Neuronal stem cell (in vitro differentiated cells): Measurements from ENCODE around the gene BORCS5.

Experiments
- DNase-seq: peaks from one replicate; pipeline ENCODE4 v3.0.0-alpha.2; 2013; ENCODE audit warnings: low spot score
- H2AFZ ChIP-seq: one replicate; pipeline ENCODE4 v1.6.1; 2013; ENCODE audit warnings: mild to moderate bottlenecking, low read length, inconsistent platforms
- H2AK5ac ChIP-seq: 2 replicates; pipeline ENCODE4 v1.6.1; 2013; ENCODE audit warnings: low read depth, mild to moderate bottlenecking, inconsistent platforms, low read length, moderate library complexity, mixed read lengths
- H2BK120ac ChIP-seq: 2 replicates; pipeline ENCODE4 v1.6.1; 2013; ENCODE audit warnings: low read depth, mild to moderate bottlenecking, inconsistent platforms, low read length, moderate library complexity, mixed read lengths
- H2BK12ac ChIP-seq: one replicate; pipeline ENCODE4 v1.6.1; 2013; ENCODE audit warnings: low read length, inconsistent platforms
- H2BK15ac ChIP-seq: 2 replicates; pipeline ENCODE4 v1.6.1; 2013; ENCODE audit warnings: mild to moderate bottlenecking, low read length, inconsistent platforms, mixed read lengths
- H2BK5ac ChIP-seq: one replicate; pipeline ENCODE4 v1.6.1; 2013; ENCODE audit warnings: inconsistent platforms, mild to moderate bottlenecking, low read length, moderate library complexity
- H3K14ac ChIP-seq: one replicate; pipeline ENCODE4 v1.6.1; 2013; ENCODE audit warnings: low read length, inconsistent platforms
- H3K18ac ChIP-seq: 2 replicates; pipeline ENCODE4 v1.6.1; 2013; ENCODE audit warnings: low read length, inconsistent platforms
- H3K23ac ChIP-seq: 2 replicates; pipeline ENCODE4 v1.6.1; 2013; ENCODE audit warnings: low read depth, mild to moderate bottlenecking, mixed read lengths, low read length, inconsistent platforms; ENCODE audit not compliant: poor library complexity
- H3K27ac ChIP-seq: replicated peaks from 3 replicates; pipeline ENCODE4 v1.5.1; 2013; ENCODE audit warnings: low read length, inconsistent platforms
- H3K27me3 ChIP-seq, 3 experiments: 2 replicates each; pipeline ENCODE4 v1.6.1; 2013; ENCODE audit warnings: low read length in 3 of 3, mild to moderate bottlenecking in 2 of 3, inconsistent platforms in 1 of 3, low read depth in 1 of 3, mixed read lengths in 1 of 3, moderate library complexity in 1 of 3; ENCODE audit not compliant: control insufficient read depth in 3 of 3, insufficient read depth in 3 of 3
- H3K36me3 ChIP-seq, 2 donors: replicated peaks in 1 of 2; 2 replicates each; pipeline ENCODE4 v1.6.1; 2013; ENCODE audit warnings: low read length in 2 of 2; ENCODE audit not compliant: control insufficient read depth in 2 of 2, insufficient read depth in 2 of 2
- H3K4ac ChIP-seq: 2 replicates; pipeline ENCODE4 v1.6.1; 2013; ENCODE audit warnings: inconsistent platforms, mild to moderate bottlenecking, low read length, moderate library complexity
- H3K4me1 ChIP-seq, 2 donors: 1 replicate in 1 of 2; 2 replicates in 1 of 2; pipeline ENCODE4 v1.6.1; 2013; ENCODE audit warnings: low read length in 2 of 2, low read depth in 1 of 2; ENCODE audit not compliant: control insufficient read depth in 2 of 2, insufficient read depth in 1 of 2
- H3K4me2 ChIP-seq: one replicate; pipeline ENCODE4 v1.6.1; 2013; ENCODE audit warnings: mild to moderate bottlenecking, low read length, inconsistent platforms; ENCODE audit not compliant: insufficient read depth, poor library complexity, severe bottlenecking
- H3K4me3 ChIP-seq, 2 donors: 2 replicates each; pipeline ENCODE4 v1.5.1; 2013; ENCODE audit warnings: low read length in 2 of 2, mild to moderate bottlenecking in 2 of 2, inconsistent platforms in 1 of 2, moderate library complexity in 1 of 2
- H3K79me1 ChIP-seq: one replicate; pipeline ENCODE4 v1.6.1; 2013; ENCODE audit warnings: low read depth, mild to moderate bottlenecking, inconsistent platforms, low read length, moderate library complexity
- H3K9ac ChIP-seq: one replicate; pipeline ENCODE4 v1.6.1; 2013; ENCODE audit warnings: mild to moderate bottlenecking, low read depth, low read length, inconsistent platforms; ENCODE audit not compliant: poor library complexity
- H3K9me3 ChIP-seq, 2 donors: replicated peaks in 1 of 2; 2 replicates each; pipeline versions ENCODE3 to v1.6.1; 2013; ENCODE audit warnings: low read length in 2 of 2, mild to moderate bottlenecking in 2 of 2, inconsistent platforms in 1 of 2, low read depth in 1 of 2, mixed read lengths in 1 of 2, moderate library complexity in 1 of 2; ENCODE audit not compliant: control insufficient read depth in 2 of 2, insufficient read depth in 1 of 2
- H4K8ac ChIP-seq: one replicate; pipeline ENCODE4 v1.6.1; 2013; ENCODE audit warnings: low read depth, mild to moderate bottlenecking, inconsistent platforms, low read length, moderate library complexity
- H4K91ac ChIP-seq: one replicate; pipeline ENCODE4 v1.6.1; 2013; ENCODE audit warnings: low read length, low read depth, mild to moderate bottlenecking, inconsistent platforms; ENCODE audit not compliant: poor library complexity
- WGBS, 2 donors: extraction: QIAGEN DNeasy Blood & Tissue Kit; methylation state at CpG; one replicate each; pipeline ENCODE4 v1.1.7; 2013; ENCODE audit warnings: missing lambda C conversion rate in 2 of 2, mixed read lengths in 1 of 2; ENCODE audit not compliant: insufficient read length in 2 of 2, insufficient replicate concordance in 1 of 2; ENCODE audit errors: extremely low coverage in 2 of 2; 5-methylcytosine and 5-hydroxymethylcytosine counted together

Gene BORCS5

GRCh38 chr12:12331244-12331771 is 25.6 kb upstream of the BORCS5 start:
- DNase-seq = no peak
- Histone ChIP-seq H2BK120ac (no peak overlapping the region), H2BK15ac (no peak overlapping the region), H3K9me3 (no peaks in the 10 kb centered on the region), H3K4me1 (peaks cover 0 to 7% of the 10 kb centered on the region in 2 donors), H2AK5ac (no peak overlapping the region), H3K27me3 (no peaks in the 10 kb centered on the region), H3K9ac (no peak overlapping the region), H3K4me3 (no peak overlapping the region), H3K4ac (no peak overlapping the region), H4K8ac (no peak overlapping the region), H3K23ac (no peak overlapping the region), H3K4me2 (no peak overlapping the region), H3K36me3 (no peaks in the 10 kb centered on the region), H3K14ac (no peak overlapping the region), H2BK5ac (no peak overlapping the region), H2AFZ (no peak overlapping the region), H4K91ac (no peak overlapping the region), H3K79me1 (no peaks in the 10 kb centered on the region), H2BK12ac (no peak overlapping the region), H3K27ac (no peak overlapping the region), H3K18ac (no peak overlapping the region)
- no CpG with 5 or more reads among the region's 7 CpGs for WGBS, 2 donors

DNA sequence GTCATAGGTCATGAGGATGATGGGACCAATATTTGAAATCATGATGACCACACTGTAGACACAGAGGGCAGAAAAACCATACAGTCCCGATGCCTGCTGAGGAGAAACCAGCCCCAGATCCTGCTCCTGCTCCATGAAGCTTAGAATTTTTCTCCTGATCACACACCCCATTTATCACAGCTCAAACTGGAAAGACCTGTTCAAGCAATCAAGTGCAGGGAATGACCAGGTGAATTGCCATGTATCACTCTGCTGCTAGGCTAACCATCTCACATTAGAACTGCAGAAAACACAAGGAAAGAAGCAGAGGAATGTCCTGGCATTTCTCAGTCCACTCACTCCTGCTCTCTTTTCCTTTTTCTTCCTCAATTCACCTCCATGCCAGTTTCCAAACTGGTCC is 25.0 kb upstream of the BORCS5 start:
- H2BK15ac ChIP-seq = no peak overlapping the region
- H2BK120ac ChIP-seq = no peak overlapping the region
- H2BK12ac ChIP-seq = no peak overlapping the region
- H2AFZ ChIP-seq = no peak overlapping the region
- H3K4ac ChIP-seq = no peak overlapping the region
- no peak overlapping the region for H3K9ac ChIP-seq
- H3K4me1 ChIP-seq = peaks cover 0 to 7% of the 10 kb centered on the region in 2 donors
- H3K4me2 ChIP-seq = no peak overlapping the region
- H3K14ac ChIP-seq = no peak overlapping the region
- no CpG with 5 or more reads among the region's 1 CpG for WGBS, 2 donors
- DNase-seq = no peak
- no peak overlapping the region for H2AK5ac ChIP-seq
- no peaks in the 10 kb centered on the region for H3K9me3 ChIP-seq
- H3K23ac ChIP-seq = no peak overlapping the region
- no peaks in the 10 kb centered on the region for H3K36me3 ChIP-seq
- H3K27ac ChIP-seq = no peak overlapping the region
- H3K18ac ChIP-seq = no peak overlapping the region
- H4K91ac ChIP-seq = no peak overlapping the region
- no peaks in the 10 kb centered on the region for H3K27me3 ChIP-seq
- no peak overlapping the region for H4K8ac ChIP-seq
- H3K79me1 ChIP-seq = no peaks in the 10 kb centered on the region
- no peak overlapping the region for H3K4me3 ChIP-seq
- no peak overlapping the region for H2BK5ac ChIP-seq

DNA sequence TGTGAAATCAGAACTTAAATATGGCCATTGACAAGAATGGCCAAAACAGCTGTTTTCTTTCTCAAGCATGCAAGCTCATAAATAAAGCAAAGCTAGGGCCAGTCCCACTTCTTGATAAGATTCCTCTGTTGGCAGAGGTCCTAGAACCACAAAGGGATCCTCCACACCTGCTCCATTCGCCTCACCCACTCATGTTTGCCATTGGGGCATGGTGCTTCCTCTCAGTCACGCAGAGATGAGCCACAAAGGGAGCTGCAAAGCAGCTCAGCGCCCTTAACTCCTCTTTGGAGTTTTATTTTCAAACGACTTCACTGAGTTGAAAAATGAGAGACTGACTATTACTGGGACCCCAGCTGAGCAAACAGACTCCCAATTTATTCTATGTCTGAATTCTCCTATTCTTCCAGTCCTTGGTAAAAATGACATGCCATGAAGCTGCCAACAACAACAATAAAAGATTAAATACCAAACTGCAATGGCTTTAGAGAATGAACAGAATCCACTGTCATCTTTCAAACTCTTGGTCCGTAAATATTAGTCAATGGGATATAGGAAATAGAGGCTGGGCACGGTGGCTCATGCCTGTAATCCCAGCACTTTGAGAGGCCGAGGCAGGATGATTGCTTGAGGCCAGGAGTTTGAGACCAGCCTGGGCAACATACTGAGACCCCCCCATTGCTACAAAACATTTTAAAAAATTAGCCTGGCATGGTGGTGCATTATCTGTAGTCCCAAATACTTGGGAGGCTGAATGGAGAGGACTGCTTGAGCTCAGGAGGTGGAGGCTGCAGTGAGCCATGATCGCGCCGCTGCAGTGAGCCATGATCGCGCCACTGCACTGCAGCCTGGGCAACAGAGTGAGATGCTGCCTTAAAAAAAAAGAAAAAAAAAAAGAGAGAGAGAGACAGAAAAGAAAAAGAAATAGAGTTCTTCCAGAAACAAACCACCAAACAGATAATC is 23.2 kb upstream of the BORCS5 start:
- no CpG with 5 or more reads among the region's 12 CpGs for WGBS, 2 donors
- H3K18ac ChIP-seq = no peak overlapping the region
- H3K14ac ChIP-seq = no peak overlapping the region
- H3K36me3 ChIP-seq = no peaks in the 10 kb centered on the region
- no peak overlapping the region for H2BK12ac ChIP-seq
- H3K23ac ChIP-seq = no peak overlapping the region
- no peak overlapping the region for H2AFZ ChIP-seq
- H3K4me1 ChIP-seq = peaks cover 0 to 7% of the 10 kb centered on the region in 2 donors
- no peak overlapping the region for H2BK120ac ChIP-seq
- no peak overlapping the region for H4K8ac ChIP-seq
- no peak overlapping the region for H2BK5ac ChIP-seq
- H3K27ac ChIP-seq = no peak overlapping the region
- no peak overlapping the region for H2AK5ac ChIP-seq
- no peaks in the 10 kb centered on the region for H3K79me1 ChIP-seq
- no peaks in the 10 kb centered on the region for H3K27me3 ChIP-seq
- H3K9ac ChIP-seq = no peak overlapping the region
- no peak overlapping the region for H3K4me2 ChIP-seq
- no peaks in the 10 kb centered on the region for H3K9me3 ChIP-seq
- H2BK15ac ChIP-seq = no peak overlapping the region
- no peak overlapping the region for H3K4ac ChIP-seq
- no peak for DNase-seq
- no peak overlapping the region for H4K91ac ChIP-seq
- H3K4me3 ChIP-seq = no peak overlapping the region

DNA sequence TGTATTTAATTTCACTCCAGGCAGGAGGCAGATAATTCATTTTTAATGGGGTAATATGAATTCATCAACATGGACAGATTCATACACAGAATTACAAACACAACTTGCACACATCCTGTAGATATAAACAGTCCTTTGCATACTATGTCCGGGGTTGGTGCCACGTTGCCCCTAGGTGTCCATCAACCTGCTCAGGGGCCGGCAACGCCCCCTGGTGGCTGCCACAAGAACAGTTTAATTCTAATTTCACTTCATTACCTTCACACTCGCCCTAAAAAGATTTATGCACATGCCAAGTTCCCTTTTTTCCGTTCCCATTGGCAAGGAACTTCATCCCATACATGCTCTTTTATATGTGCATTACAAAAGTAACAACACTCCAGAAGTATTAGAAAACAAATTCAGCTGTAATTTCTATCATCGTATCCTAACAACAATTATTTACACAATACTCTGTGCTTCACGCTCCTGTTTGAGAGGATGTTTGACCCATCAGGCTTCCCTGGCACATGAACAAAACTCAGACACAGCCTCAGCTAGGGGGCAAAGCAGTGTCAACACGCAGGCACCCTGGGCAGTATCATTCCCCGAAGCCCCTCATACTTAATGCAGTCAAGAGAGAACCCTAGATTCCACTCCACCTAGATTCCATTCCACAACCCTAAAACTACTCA is 22.4 kb upstream of the BORCS5 start:
- Histone ChIP-seq H3K4me3 (no peak overlapping the region), H3K9me3 (no peaks in the 10 kb centered on the region), H3K4me2 (no peak overlapping the region), H3K4me1 (peaks cover 0 to 7% of the 10 kb centered on the region in 2 donors), H3K14ac (no peak overlapping the region), H4K8ac (no peak overlapping the region), H2BK12ac (no peak overlapping the region), H2BK120ac (no peak overlapping the region), H2BK5ac (no peak overlapping the region), H2AK5ac (no peak overlapping the region), H3K23ac (no peak overlapping the region), H3K18ac (no peak overlapping the region), H3K27ac (no peak overlapping the region), H2BK15ac (no peak overlapping the region), H4K91ac (no peak overlapping the region), H3K4ac (no peak overlapping the region), H3K9ac (no peak overlapping the region), H3K79me1 (no peaks in the 10 kb centered on the region), H3K36me3 (no peaks in the 10 kb centered on the region), H2AFZ (no peak overlapping the region), H3K27me3 (no peaks in the 10 kb centered on the region)
- DNase-seq = no peak
- no CpG with 5 or more reads among the region's 10 CpGs for WGBS, 2 donors
